Tibial nerve (tissue), 4 donors: ENCODE measurements around the gene ETFB. TPM values are rescaled to one million over a fixed set of nuclear protein-coding genes. Genes with fewer than 3 reads are reported as not detected.

Experiments
- DNase-seq, 2 donors: peaks; one replicate each; pipeline ENCODE4 v3.0.0-alpha.2; 2019; ENCODE audit warnings: low spot score in 2 of 2
- H3K27ac ChIP-seq, 4 donors: fragments of 200-600 bp; sonication (generic) in 3 of 4; one replicate each; pipeline ENCODE4 v1.5.1; 2017 to 2019; ENCODE audit warnings: mild to moderate bottlenecking in 1 of 4
- H3K27me3 ChIP-seq, 2 donors: fragments of 200-600 bp; sonication (generic) in 1 of 2; one replicate each; pipeline versions ENCODE4 v1.5.1 to v1.6.0; 2017 to 2019
- H3K36me3 ChIP-seq, 3 donors: fragments of 200-600 bp; sonication (generic); one replicate each; pipeline ENCODE4 v1.5.1; 2018 to 2019
- H3K4me1 ChIP-seq, 4 donors: fragments of 200-600 bp; sonication (generic) in 3 of 4; one replicate each; pipeline ENCODE4 v1.5.1; 2017 to 2019
- H3K4me3 ChIP-seq, 4 donors: fragments of 200-600 bp; sonication (generic) in 3 of 4; one replicate each; pipeline ENCODE4 v1.5.1; 2017 to 2019; ENCODE audit warnings: mild to moderate bottlenecking in 1 of 4, moderate library complexity in 1 of 4
- H3K9me3 ChIP-seq, 4 donors: fragments of 200-600 bp; sonication (generic) in 3 of 4; one replicate each; pipeline ENCODE4 v1.5.1; 2017 to 2019
- EP300 ChIP-seq, 2 donors: sonication (generic); formaldehyde crosslinking; IDR thresholded peaks; one replicate each; pipeline ENCODE4 v1.6.1; 2017; ENCODE audit warnings: antibody characterized with exemption in 2 of 2, mild to moderate bottlenecking in 1 of 2
- POLR2A ChIP-seq, 2 donors: fragments of 450-650 bp; IDR thresholded peaks; one replicate each; pipeline ENCODE4 v1.6.1; 2017; ENCODE audit warnings: antibody characterized with exemption in 2 of 2, mild to moderate bottlenecking in 2 of 2, moderate library complexity in 2 of 2
- WGBS, 2 donors: methylation state at CpG; one replicate each; pipeline ENCODE4 v1.1.5; 2018; 5-methylcytosine and 5-hydroxymethylcytosine counted together
- total RNA-seq, 4 donors: library from RNA; depleted of rRNA; stranded (reverse); fragments of >200 nt; gene quantifications; one replicate each; pipeline ENCODE4 v1.1.0, GENCODE V29; 2016
- TF ChIP-seq, protein P1 (sequence below), 5 experiments: fragments of 200-600 bp in 3 of 5; fragments of 450-650 bp in 2 of 5; sonication (generic) in 3 of 5; IDR thresholded peaks; one replicate each; pipeline ENCODE4 v1.5.1; 2016 to 2019; ENCODE audit warnings: antibody characterized with exemption in 5 of 5, mild to moderate bottlenecking in 3 of 5, moderate library complexity in 2 of 5

The ETFB gene
- total RNA-seq, 4 donors from 2014 or later, result 73.2 to 118 (median 101) TPM

DNA sequence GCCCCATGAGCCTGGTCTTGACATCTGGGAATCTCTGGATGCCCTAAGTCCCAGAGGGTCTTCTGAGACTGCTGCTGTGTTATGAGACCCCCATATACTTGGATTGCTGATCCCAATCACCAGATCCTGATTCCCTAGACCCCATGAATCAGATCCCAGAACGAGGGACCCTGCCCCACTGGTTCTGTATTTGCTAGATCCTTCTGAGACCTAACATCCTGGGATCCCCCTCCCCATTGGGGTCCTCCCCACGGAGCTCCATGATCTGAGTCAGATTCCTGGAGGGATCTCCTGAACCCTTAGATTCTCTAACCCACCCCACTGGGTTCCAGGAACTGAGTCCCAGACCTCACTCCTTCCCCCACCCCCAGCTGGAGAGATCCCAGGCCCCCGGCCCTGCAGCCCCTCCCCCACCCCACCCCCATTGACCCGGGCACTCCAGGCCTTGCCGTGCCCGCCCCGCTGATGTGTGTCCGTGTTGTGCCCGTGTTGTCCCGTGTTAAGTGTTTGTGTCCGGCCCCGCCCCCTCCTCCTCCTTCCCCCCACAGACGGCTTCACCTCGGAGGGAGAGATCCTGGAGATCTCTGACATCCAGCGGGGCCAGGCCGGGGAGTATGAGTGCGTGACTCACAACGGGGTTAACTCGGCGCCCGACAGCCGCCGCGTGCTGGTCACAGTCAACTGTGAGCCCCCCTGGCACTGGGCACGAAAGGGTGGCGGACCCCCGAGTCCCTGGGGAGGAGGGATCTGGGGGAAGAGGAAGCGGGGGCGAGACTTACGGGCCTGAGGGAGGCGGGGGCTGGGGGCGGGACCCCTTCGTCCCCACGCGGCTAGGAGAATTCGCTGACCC lies 39.7 kb downstream of the ETFB start:
- no peak for DNase-seq
- no peak overlapping the region for H3K27ac ChIP-seq
- peaks cover 0 to 14% (median 0%) of the 10 kb centered on the region in 3 donors for H3K36me3 ChIP-seq
- H3K4me3 ChIP-seq, result no peak overlapping the region
- TF ChIP-seq POLR2A (IDR thresholded peaks at IDR 0.05), result no peak
- no peak for TF ChIP-seq EP300 (IDR thresholded peaks at IDR 0.05)
- TF ChIP-seq, protein P1, sequence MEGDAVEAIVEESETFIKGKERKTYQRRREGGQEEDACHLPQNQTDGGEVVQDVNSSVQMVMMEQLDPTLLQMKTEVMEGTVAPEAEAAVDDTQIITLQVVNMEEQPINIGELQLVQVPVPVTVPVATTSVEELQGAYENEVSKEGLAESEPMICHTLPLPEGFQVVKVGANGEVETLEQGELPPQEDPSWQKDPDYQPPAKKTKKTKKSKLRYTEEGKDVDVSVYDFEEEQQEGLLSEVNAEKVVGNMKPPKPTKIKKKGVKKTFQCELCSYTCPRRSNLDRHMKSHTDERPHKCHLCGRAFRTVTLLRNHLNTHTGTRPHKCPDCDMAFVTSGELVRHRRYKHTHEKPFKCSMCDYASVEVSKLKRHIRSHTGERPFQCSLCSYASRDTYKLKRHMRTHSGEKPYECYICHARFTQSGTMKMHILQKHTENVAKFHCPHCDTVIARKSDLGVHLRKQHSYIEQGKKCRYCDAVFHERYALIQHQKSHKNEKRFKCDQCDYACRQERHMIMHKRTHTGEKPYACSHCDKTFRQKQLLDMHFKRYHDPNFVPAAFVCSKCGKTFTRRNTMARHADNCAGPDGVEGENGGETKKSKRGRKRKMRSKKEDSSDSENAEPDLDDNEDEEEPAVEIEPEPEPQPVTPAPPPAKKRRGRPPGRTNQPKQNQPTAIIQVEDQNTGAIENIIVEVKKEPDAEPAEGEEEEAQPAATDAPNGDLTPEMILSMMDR (IDR thresholded peaks at IDR 0.05), result no peak
- no peaks in the 10 kb centered on the region for H3K9me3 ChIP-seq
- WGBS, 2 donors, result 20 to 33% methylated on average over 9 to 24 of the region's 36 CpGs
- peaks cover 0 to 16% (median 6%) of the 10 kb centered on the region in 4 donors for H3K4me1 ChIP-seq
- H3K27me3 ChIP-seq, result peaks cover 0 to 76% of the 10 kb centered on the region in 2 donors

DNA sequence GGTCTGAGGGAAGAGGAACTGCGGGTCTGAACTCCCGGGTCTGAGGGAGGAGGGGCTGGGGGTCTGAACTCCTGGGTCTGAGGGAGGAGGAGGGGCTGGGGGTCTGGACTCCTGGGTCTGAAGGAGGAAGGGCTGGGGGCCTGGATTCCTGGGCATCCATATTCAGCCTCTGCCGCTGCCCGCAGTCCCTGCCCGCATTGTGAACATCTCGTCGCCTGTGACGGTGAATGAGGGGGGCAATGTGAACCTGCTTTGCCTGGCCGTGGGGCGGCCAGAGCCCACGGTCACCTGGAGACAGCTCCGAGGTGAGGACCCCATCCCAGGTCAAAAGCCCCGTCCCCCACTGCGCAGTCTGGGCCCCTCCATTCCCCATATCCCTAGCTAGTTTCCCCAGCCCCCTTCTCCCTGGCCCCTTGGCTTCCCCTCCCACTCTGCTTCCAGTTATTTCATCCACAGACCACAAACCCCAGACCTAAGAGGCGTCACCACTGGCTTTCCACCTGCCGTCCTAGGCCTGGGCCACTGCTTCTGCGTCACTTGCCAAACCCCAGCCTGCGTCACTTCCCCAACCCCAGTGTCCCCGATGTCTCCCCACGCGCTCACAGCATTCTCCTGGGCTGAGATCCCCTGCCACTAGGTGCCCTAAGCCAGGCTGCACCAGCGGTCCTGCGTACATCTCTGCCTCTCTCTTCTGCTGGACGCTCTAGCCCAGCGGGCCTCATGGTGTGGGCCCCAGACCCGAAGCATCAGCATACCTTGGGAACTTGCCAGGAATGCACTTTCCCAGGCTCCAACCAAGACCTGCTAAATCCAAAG lies 40.8 kb downstream of the ETFB start:
- peaks cover 0 to 4% (median 0%) of the 10 kb centered on the region in 3 donors for H3K36me3 ChIP-seq
- TF ChIP-seq, protein P1 (IDR thresholded peaks at IDR 0.05), result no peak
- no peak for TF ChIP-seq POLR2A (IDR thresholded peaks at IDR 0.05)
- TF ChIP-seq EP300 (IDR thresholded peaks at IDR 0.05), result no peak
- no peak for DNase-seq
- H3K27me3 ChIP-seq, result peaks cover 0 to 76% of the 10 kb centered on the region in 2 donors
- peaks cover 0 to 16% (median 6%) of the 10 kb centered on the region in 4 donors for H3K4me1 ChIP-seq
- H3K4me3 ChIP-seq, result no peak overlapping the region
- WGBS, 2 donors, result 52 to 63% methylated on average over 25 to 26 of the region's 26 CpGs
- no peak overlapping the region for H3K27ac ChIP-seq
- no peaks in the 10 kb centered on the region for H3K9me3 ChIP-seq

DNA sequence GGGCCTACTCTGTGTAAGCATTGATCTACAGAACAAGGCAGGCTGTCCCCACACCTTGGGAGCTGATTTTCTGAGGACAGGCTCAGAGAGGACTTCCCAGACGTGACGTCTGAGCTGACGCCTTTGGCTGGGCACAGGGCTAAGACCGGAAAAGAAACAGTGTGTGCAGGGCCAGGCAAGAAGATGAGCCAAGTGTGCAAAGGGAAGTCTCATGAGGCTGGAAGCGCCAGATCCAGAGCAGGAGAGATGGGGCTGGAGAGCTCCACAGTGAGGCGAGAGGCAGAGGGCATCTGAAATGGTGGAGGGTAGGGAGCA lies 42.1 kb downstream of the ETFB start:
- Histone ChIP-seq H3K9me3 (no peaks in the 10 kb centered on the region), H3K27me3 (peaks cover 0 to 68% of the 10 kb centered on the region in 2 donors), H3K4me1 (peaks cover 0 to 16% (median 6%) of the 10 kb centered on the region in 4 donors), H3K27ac (no peak overlapping the region), H3K36me3 (no peaks in the 10 kb centered on the region), H3K4me3 (no peak overlapping the region)
- no peak for DNase-seq
- TF ChIP-seq, protein P1 (IDR thresholded peaks at IDR 0.05), result no peak
- no peak for TF ChIP-seq POLR2A (IDR thresholded peaks at IDR 0.05)
- 70 to 73% methylated on average over 6 of the region's 6 CpGs for WGBS, 2 donors

DNA sequence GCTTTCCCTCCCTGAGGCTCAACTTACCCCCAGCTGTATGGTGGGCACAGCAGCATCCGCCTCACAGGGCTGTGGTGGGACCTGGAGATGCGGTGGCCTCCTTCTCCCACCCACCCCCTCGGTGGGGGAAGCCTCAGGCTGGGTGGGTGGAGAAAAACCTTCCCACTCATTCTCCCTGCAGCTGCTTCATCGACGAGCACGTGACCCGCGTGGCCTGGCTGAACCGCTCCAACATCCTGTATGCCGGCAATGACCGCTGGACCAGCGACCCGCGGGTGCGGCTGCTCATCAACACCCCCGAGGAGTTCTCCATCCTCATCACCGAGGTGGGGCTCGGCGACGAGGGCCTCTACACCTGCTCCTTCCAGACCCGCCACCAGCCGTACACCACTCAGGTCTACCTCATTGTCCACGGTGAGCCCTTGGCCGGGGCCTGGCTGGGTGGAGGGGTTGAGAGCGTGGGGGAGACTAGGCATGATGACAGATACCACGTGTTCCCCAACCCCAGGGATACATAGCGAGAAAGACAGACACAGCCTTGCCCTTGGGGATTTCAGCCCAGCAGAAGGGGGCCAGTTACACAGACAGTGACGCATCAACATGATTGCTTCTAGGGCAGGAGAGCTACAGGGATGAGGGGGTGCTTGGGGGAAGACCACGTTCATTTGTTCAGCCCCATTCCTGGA lies 42.6 kb downstream of the ETFB start:
- no peak overlapping the region for H3K27ac ChIP-seq
- H3K4me3 ChIP-seq, result no peak overlapping the region
- TF ChIP-seq, protein P1 (IDR thresholded peaks at IDR 0.05), result no peak
- TF ChIP-seq POLR2A (IDR thresholded peaks at IDR 0.05), result no peak
- peaks cover 0 to 16% (median 6%) of the 10 kb centered on the region in 4 donors for H3K4me1 ChIP-seq
- 73 to 78% methylated on average over 29 of the region's 29 CpGs for WGBS, 2 donors
- H3K27me3 ChIP-seq, result peaks cover 0 to 63% of the 10 kb centered on the region in 2 donors
- DNase-seq, result no peak
- no peaks in the 10 kb centered on the region for H3K36me3 ChIP-seq
- no peaks in the 10 kb centered on the region for H3K9me3 ChIP-seq
